ENCODE data around the gene ARAP1. TPM values are rescaled to one million over a fixed set of nuclear protein-coding genes. Genes with fewer than 3 reads are reported as not detected.

The ARAP1 gene
- total RNA-seq, 1 donor from 2014 or later = 49.5 TPM

DNA sequence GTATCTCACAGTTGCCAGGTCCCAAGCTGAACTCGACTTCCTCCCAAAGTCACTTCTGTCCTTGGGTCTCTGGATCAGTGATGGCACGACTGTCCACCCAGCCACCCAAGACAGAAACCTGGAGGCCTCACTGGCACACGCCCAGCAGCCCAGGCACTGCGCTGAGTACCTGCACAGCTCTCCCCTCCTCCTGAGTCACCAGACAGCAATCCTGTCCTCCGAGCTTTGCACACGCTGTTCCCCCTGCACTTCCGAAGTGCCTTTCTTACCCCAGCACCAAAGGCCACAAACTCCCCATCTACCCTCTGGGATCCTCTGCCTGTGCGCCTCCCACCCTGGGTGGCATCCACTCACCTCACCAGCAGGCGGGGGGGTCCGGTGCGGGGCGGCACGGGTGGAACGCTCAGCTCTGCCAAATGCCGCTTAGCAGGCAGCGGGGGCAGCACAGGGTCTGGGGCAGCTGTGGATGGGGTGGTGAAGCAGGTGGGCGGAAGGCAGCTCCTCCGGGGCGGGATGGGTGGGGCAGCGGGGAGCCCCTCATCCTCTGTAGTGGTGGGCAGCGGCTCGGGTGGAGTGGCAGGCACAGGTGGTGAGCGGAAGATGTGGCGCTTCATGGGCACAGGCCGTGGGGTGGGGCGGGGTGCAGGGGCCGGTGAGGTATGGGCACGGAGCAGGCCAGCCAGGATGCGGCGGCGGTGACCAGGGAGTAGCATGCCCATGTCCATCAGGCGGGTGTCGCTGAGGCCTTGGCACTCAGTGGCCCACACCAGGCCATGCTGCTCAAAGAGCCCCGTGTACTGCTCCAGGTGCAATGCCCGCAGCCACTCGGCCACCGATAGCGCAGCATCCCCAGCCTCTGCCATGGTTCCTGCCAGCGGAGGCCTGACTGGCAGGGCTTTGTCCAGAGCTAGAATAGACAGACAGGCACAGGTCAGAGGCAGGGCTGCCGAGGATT is 25.7 kb downstream of the ARAP1 start:
- Histone ChIP-seq H3K4me3 (ENCODE audit: low read depth, low read length) (no peak overlapping the region), H3K36me3 (ENCODE audit: control insufficient read depth, insufficient read depth, low read length) (no peaks in the 10 kb centered on the region), H3K27me3 (ENCODE audit: control insufficient read depth, insufficient read depth, low read length) (no peaks in the 10 kb centered on the region)
- DNase-seq (ENCODE audit: low read depth) = no peak
- FAIRE-seq = no peak
- no peak for TF ChIP-seq CTCF (IDR thresholded peaks at IDR 0.05; ENCODE audit: insufficient read depth, low read length, severe bottlenecking)

DNA sequence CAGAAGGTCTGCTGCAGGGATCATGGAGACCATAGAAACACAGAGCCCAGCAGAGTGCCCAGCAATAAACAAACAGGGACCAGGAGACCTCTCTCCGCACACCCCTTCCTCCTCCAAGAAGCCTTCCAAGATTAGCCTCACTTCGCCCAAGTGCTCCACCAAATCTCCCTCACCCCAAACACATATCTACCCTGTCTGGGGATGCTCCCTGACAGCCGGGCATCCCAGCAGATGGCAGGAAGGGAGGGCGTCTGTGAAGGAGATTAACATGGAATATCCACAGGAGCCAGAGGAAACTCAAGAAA is 26.5 kb downstream of the ARAP1 start:
- no peak for TF ChIP-seq CTCF (IDR thresholded peaks at IDR 0.05; ENCODE audit: insufficient read depth, low read length, severe bottlenecking)
- FAIRE-seq (no peak), DNase-seq (ENCODE audit: low read depth) (no peak)
- Histone ChIP-seq H3K36me3 (ENCODE audit: control insufficient read depth, insufficient read depth, low read length) (no peaks in the 10 kb centered on the region), H3K4me3 (ENCODE audit: low read depth, low read length) (no peak overlapping the region), H3K27me3 (ENCODE audit: control insufficient read depth, insufficient read depth, low read length) (no peaks in the 10 kb centered on the region)

DNA sequence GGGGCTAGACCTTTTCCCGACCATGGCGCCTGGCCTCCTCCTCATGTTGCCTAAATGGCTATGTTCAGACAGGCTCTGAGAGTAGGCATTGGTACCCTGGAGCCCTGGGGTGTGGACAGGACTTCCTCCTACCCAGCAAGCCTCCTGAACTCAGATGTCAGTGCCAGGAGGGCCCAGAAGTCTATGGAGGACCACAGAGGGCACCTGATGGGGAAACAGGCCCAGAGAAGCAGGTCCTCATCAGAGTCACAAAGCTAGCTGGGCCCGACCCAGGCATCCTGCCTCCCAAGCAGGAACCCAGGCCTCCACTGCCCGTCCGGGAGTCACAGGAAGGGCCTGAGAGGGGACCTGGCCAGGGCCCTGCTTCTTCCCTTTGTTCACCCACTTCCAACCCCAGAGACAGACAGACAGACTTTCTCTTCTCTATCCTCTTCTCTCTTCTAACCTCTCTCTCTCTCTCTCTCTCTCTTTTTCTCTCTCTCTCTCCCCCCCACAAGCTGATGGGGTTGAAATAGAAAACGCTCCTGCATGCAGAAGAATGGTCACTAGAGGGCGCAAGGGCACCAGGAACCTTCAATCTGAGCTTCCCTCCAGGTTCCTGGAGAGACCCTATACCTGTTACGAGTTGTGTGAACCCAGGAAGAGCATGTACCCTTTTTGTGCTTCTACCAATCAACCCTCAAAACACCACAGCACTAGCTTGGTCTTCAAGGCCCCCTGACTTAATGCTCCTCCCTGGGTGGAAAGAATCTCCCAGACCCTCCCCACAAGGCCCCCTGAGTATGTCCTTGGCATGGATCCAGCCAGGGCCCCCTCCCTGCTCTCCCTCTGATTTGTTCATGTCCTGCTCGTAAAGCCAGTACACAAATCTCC is 27.1 kb downstream of the ARAP1 start:
- peak; percentile 90 for TF ChIP-seq CTCF (IDR thresholded peaks at IDR 0.05; ENCODE audit: insufficient read depth, low read length, severe bottlenecking)
- Histone ChIP-seq H3K36me3 (ENCODE audit: control insufficient read depth, insufficient read depth, low read length) (no peaks in the 10 kb centered on the region), H3K27me3 (ENCODE audit: control insufficient read depth, insufficient read depth, low read length) (no peaks in the 10 kb centered on the region), H3K4me3 (ENCODE audit: low read depth, low read length) (no peak overlapping the region)
- no peak for FAIRE-seq
- DNase-seq (ENCODE audit: low read depth) = peak; percentile 75

DNA sequence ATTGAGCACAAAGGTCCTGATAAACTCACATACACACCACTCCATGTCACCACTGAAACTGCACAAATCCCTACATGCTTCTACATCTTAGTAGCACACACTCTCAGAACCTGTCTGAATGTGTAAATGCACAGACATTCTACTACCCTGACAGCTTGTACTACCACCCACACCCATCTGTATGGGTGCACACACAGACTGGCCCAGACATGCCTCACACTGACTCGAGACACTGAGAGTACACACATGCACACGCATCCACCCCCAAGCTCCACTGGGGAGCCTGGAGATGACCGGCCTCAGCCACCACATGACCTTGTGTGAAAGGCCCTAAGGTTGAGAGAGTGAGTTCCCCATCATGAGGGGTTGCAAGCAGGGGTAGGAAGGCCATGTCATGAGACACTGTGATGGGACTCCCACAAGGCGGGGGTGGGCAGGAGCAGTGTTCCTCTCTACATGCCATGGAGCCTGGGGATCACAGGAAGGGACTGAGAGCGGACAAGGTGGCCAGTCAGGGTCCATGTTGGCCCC is 28.1 kb downstream of the ARAP1 start:
- Histone ChIP-seq H3K4me3 (ENCODE audit: low read depth, low read length) (no peak overlapping the region), H3K36me3 (ENCODE audit: control insufficient read depth, insufficient read depth, low read length) (peaks cover under 1% of the 10 kb centered on the region), H3K27me3 (ENCODE audit: control insufficient read depth, insufficient read depth, low read length) (no peaks in the 10 kb centered on the region)
- TF ChIP-seq CTCF (IDR thresholded peaks at IDR 0.05; ENCODE audit: insufficient read depth, low read length, severe bottlenecking) = no peak
- DNase-seq (ENCODE audit: low read depth) = peak; percentile 76
- FAIRE-seq = peak; percentile 18

GRCh38 chr11:72723508-72723907 is 28.7 kb downstream of the ARAP1 start:
- Histone ChIP-seq H3K27me3 (ENCODE audit: control insufficient read depth, insufficient read depth, low read length) (no peaks in the 10 kb centered on the region), H3K36me3 (ENCODE audit: control insufficient read depth, insufficient read depth, low read length) (peaks cover 2% of the 10 kb centered on the region), H3K4me3 (ENCODE audit: low read depth, low read length) (no peak overlapping the region)
- no peak for FAIRE-seq
- DNase-seq (ENCODE audit: low read depth) = peak; percentile 59
- TF ChIP-seq CTCF (IDR thresholded peaks at IDR 0.05; ENCODE audit: insufficient read depth, low read length, severe bottlenecking) = no peak

Data from bronchial epithelial cell (primary cell).